ENCODE data around the gene TMEM174.
"Not testable (repeated sequence)": the region's sequence is repeated elsewhere in the genome, so short reads cannot be mapped to it uniquely, and the experiment has no call there.

Gene TMEM174

DNA sequence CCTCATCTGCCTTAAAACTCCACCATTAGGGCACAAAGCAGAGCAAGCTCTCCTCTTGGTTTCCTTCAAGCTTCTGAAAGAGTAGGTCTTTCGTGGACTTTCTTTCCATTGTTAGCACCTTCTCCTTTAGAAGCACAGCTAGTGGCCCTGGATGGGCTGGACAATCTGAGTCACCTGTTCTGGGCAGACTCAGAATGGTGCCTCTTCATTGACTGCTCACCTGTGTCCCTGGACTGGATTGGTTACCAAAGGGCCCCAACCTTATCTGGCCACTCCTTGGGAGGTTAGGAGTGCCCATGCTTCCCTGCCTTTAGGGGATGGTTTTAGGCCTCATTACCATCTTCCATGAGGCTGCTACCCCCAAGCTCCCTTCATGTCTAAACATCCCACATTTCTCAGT lies 23.2 kb downstream of the TMEM174 start:
- DNase-seq (ENCODE audit: low read depth), result no peak

DNA sequence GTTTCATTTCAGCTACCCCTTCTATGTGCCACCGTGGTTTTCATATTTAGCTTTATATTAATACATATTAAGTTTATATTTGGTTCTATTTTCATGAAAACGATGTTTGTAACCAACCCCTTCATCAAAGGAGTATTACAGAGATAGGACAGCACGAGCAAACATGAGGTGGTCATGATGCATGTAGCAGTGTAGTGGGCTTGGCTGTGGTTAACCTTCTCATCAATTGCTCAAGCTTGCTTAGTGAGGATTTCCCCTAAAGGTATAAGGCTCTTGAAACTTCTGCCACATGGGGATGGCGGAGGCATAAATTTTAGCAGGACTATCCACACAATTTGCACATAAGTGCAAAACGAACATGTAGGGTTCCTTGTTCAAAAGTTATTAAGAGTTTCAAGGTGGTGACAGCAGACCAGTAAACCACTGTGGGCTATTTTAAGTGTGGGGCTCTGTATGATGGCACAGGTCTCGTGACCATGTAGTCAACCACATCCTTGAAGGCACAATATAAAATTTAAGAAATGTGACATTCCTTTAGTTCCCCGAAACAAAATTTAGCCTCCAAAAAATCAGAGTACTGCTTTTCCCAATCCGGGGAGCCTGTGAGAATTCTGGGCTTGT lies 24.8 kb downstream of the TMEM174 start:
- no peak for DNase-seq (ENCODE audit: low read depth)

DNA sequence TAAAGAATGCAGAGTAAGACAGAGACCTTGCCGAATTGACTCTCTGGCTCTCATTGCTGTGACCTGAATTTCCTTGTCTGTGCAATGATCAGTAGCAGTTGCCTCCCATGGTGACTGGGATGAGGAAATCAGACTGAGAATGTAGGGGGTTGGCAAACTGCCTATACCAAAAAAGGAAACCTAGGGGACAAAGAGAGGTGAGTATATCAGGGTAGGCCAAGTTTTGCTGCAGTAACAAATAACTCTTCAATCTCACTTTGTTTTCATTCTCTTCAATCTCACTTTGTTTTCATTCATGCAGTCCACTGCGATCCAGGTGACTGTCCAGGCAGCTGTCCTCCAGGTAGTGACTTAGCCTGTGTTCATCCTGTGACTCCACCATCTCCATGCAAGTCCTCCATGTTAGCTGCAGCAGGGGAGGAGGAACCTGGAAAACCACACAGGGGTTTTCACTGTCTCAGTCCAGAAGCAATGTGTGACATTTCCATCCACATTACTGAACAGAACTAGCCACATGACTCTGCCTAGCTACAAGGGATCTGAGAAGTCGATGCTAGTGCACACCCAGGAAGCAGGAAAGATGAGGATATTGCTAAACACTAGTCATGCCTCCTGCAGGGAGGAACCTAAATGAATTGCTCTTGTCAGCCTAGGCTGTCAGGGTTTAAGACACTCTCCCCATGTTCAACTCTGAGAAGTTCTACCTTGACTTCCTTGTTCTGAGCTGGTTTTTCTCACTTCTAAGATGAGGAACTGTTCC lies 26.0 kb downstream of the TMEM174 start:
- no peak for DNase-seq (ENCODE audit: low read depth)

DNA sequence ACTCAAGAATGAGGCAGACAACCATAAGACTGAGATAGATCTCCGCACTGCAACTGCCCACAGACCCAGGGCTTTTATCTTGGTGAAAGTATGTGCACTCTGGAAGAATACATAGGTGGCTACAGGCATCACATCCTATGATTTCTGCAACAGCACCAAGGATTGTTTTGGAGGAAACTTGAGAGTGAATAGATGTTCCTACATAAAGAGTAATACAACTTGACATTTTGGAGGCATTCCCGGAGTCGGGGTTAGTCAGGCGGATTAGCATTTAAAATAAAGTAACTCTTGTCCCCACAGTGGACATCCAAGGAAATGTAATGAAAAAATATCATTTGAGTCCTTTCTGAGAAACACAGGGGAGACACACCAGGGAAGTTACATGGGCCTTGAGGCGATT lies 26.7 kb downstream of the TMEM174 start:
- DNase-seq (ENCODE audit: low read depth), result no peak

DNA sequence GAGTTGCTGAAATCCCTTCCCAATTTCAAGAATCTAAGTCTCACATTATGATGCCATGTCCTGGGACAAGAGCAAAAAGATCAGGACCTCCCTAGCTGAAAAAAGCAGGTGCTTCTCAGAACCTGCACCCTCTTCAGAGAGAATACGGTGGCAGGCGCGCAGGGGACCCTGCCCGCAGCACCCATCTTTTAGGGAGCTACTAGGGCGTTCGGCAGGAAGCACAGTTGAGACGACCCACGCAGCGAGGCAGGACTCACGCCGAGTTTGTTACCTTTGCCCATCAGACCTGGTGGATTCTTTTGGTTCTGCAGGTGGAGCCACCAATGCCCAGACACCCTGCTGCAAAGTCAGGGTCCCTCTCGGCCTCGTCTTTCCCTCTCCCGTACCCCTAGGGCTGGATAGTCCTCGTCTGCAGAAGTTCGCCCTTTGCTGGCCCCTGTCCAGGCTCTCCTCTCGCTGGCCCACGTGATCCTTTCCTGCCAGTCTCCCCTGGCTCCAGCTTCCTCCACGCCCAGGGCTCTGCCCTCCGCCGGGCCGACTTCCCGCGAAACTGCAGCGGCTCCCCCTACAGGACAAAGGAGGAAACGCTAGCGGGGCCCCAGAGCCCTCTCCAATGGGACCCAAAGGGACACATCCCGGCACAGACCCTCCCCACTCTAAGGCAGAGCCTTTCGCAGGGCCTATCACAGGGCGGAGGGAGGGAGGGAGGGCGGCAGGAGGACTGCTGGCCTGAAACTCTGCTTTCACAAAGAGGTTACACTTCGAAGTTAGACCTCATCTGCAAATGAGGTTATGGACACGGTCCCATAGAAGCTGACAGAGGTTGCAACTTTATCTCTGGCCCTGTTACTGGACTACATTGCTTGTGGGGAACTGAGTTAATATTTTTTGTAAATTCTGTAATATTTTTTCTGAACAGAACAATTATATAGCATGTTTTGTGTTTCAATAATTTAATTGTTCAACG lies 28.8 kb downstream of the TMEM174 start:
- peak; percentile 55 for DNase-seq (ENCODE audit: low read depth)

DNA sequence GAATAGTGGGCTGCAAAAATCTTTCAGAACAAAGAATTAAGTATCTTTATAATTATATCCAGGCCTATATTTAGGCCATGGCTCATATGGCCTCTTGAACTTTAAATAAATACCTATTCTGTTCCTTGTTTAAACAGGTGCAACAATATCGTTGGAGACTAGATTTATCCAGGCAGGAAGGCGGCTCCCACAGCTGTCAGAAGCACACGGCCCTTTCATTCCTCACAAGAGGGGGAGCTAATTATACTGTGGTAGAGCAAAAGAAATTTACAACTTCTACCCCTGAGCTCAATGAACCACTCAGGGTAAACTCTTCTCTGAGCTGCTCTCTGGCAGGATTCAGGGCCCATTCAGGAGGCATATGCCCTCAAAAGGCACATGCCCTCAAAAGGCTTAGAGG lies 31.3 kb downstream of the TMEM174 start:
- DNase-seq (ENCODE audit: low read depth), result no peak

DNA sequence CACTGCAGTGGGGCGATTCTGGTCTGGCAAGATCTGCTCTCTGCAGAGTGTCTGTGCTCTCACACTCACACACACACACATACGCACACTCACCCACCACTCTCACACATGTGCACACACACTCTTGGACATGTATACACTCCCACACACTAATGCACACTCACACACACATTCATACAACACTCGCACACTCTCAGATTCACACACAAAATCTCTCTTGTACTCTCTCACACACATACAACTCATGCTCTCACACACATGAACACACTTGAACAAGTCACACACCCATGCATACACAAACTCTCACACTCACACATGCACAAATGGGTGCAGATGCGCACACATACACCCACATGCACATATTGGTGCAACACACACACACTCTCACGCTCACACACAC lies 31.7 kb downstream of the TMEM174 start:
- no peak for DNase-seq (ENCODE audit: low read depth)

DNA sequence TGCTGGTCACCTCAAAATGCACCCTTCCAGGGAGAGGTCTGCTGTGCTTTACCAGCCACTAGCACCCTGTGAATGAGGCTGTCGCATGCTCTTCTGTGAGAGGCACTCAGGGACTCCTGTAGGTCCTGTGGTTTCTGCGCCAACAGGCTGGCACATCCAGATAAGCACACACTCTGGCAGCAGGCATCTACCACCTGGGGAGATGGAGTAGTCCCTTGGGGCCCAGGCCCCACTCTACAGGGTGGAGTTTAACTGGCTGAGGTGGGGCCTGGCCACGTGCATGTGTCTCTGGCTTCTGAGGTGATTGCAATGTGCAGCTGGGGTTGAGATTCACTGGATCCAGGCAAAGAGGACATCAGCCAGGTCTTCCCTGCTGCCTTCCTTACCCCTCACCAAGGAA lies 32.3 kb downstream of the TMEM174 start:
- no peak for DNase-seq (ENCODE audit: low read depth)

DNA sequence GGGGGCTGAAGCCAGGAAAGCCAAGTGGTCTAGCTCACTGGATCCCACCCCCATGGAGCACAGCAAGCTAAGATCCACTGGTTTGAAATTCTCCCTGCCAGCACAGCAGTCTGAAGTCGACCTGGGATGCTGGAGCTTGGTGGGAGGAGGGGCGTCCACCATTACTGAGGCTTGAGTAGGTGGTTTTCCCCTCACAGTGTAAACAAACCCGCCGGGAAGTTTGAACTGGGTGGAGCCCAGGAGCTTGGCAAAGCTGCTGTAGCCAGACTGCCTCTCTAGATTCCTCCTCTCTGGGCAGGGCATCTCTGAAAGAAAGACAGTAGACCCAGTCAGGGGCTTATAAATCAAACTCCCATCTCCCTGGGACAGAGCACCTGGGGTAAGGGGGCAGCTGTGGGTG lies 34.2 kb downstream of the TMEM174 start:
- DNase-seq (ENCODE audit: low read depth), result not testable (repeated sequence)

DNA sequence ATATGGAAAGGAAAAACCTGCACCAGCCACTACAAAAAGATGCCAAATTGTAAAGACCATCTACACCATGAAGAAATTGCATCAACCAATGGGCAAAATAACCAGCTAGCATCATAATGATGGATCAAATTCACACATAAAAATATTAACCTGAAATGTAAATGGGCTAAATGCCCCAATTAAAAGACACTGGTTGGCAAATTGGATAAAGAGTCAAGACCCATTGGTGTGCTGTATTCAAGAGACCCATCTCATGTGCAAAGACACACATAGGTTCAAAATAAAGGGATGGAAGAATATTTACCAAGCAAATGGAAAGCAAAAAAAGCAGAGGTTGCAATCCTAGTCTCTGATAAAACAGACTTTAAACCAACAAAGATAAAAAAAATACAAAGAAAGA lies 36.1 kb downstream of the TMEM174 start:
- not testable (repeated sequence) for DNase-seq (ENCODE audit: low read depth)

DNA sequence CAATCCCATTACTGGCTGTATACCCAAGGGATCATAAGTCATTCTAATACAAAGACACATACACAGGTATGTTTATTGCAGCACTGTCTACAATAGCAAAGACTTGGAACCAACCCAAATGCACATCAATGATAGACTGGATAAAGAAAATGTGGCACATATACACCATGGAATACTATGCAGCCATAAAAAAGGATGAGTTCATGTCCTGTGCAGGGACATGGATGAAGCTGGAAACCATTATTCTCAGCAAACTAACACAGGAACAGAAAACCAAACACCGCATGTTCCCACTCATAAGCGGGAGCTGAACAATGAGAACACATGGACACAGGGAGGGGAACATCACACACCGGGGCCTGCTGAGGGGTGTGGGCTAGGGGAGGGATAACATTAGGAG lies 39.7 kb downstream of the TMEM174 start:
- DNase-seq (ENCODE audit: low read depth), result not testable (repeated sequence)

DNA sequence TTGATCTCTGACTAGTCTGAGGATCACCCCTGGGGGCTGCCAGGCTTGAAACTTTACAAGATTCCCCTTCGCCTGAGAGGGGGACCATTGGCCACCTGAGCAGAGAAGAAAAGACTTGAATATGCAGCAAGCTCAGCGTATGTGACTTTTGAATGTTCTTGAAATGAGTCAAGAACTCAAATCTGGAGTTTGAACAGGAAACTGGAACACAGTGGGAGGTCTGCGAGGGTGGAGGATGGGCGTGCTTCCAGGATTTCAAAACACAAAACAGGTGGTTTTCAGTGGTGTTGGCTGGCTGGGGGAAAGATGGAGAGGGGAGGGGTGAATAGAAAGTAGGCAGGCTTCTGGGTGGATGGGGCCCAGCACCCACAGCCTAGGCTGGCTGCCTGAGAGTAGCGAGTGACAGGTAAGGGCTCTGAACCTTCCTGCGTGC lies 40.6 kb downstream of the TMEM174 start:
- DNase-seq (ENCODE audit: low read depth), result no peak

DNA sequence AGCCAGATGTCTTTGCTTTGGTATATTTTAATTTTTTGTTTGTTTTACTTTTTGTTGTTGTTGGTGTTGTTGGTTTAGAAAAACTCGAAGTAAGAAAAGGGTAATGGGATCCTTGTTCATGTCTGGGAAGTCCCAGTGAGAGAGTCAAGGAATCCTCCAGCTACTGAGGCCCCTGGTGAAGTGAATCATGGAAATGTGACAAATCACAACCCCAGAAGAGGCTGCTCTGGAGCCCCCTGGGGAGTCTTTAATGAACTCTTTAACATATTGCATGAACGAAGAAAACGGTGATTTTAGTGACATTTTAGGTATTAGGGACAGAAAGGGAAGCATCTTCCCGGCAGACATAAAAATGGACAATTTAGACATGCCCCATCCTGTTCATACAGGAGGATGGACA lies 41.3 kb downstream of the TMEM174 start:
- no peak for DNase-seq (ENCODE audit: low read depth)

DNA sequence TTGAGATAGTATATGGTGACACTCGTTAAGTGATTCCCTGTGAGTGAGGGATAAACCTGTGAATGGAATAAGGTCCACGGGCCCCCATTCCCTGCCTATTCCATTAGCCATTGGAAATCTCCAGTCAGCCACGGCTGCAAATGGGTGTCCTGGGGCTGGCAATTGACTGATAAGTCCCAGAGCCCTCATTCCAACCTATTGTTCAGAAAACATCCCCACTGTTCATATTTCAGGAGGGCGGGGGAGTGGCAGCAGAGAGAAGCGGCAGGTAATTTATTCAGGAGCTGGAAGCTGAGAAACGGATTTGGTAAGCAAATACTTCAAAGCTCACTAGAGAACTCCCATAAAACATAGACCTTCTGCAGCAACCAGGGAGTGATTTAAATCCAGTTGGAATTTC lies 42.0 kb downstream of the TMEM174 start:
- no peak for DNase-seq (ENCODE audit: low read depth)

DNA sequence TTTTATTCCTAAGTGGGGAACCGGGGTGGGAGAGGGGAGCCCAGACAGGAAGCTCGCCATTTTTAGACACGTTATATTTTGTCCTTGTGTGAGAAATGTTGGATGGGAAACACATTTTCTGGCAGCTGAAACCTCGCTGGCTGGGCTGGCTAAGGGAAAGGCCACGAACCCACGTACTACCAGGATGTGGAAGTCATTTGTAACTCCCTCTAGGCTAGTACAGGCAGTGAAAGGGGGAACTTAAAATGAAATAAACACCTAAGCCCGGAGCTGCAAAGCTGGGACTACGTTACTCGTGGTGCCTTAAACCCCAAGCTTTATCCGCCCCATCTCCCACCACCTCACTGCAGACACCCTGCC lies 42.5 kb downstream of the TMEM174 start:
- no peak for DNase-seq (ENCODE audit: low read depth)

DNA sequence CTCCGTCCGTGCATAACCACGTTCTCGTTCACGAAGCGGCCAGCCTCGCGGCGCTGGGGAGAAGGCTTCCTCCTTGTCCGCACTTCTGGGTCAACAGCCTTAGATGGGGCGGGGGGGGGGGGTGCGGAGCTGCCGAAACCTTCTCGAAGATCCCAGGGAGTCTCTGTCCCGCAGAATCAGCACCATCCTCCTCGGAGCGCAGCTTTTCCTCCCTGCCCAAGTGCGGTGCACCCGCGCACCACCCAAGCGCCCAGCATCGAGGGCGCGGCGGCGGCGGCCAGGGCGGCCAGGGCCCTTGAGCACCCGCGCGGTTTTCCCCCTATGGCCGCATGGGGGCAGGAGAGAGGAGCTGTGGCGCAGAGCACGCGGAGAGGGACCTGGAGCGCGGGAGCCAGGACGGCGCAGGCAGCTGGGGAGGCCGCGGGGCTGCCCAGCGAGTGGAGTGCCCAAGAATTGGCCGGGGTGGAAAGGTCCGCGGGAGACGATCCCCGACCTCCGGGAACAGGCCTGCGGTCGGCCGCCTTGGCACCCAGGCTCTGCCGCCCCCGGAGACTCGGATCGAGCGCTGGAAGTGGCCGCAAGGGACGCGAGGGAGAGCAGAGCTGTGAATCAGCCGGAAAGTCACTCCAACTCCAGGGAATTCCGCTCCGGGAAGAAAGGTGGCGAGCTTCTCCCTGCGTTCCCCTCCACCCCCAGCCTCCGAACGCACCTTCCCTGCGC lies 43.1 kb downstream of the TMEM174 start:
- no peak for DNase-seq (ENCODE audit: low read depth)

DNA sequence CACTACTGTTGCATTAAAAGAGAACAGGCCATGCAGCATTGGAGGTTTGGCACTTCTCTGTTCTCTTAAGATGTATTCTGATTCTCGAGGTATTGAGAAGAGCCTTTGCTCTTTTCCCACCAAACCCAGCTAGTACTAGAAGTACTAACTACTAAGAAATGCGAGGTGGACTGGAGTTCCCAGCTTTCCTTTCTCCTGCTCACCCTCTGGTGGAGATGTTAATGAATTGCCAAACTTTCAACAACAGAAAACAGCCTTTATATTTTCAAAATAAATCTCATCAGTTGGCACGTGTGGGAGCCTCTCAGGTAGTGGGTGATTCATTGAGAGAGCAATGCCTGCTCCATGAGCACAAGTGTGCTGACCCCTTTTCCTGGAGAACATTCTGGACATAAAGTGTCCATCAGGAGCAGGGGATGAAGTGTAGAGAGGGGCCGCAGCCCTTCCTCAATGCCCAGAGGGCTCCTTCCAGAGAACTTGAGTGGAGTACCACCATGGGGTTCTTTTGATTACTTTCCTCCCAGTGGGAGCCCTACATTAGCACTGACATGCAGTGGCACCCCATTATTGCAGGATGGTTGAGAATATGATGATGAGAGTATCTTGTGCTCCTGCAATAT lies 45.7 kb downstream of the TMEM174 start:
- no peak for DNase-seq (ENCODE audit: low read depth)

DNA sequence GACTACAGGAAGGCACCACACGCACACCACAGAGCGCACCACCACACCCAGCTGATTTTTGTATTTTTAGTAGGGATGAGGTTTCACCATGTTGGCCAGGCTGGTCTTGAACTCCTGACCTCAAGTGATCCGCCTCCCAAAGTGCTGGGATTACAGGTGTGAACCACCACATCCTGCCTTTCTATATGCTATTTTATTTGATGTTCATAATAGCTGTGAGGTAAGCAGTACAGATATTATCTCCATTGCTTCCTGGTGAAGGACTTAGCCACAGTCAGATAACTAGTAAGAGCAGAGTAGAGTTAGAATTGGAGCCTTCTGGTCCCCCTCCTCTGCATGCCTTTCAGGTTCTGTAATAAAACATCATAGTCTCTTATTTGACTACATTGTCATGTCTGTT lies 46.3 kb downstream of the TMEM174 start:
- DNase-seq (ENCODE audit: low read depth), result not testable (repeated sequence)

DNA sequence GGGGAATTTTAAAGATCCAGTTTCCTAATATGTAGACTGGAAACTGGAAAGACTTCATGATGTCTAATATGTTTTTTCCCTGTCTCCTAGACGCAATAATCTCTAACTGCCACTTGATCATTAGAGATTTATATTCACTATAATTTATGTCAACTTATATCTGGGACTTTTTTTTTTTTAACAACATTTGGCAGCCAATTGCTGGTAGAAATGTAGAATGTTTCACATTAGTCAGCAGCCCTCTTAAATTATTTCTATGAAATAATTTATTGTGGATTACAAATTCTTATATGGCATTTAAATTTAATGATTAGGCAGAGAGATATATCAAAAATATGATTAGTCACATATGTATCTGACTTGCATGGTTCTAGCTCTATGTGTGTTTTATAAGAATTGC lies 48.2 kb downstream of the TMEM174 start:
- DNase-seq (ENCODE audit: low read depth), result no peak

DNA sequence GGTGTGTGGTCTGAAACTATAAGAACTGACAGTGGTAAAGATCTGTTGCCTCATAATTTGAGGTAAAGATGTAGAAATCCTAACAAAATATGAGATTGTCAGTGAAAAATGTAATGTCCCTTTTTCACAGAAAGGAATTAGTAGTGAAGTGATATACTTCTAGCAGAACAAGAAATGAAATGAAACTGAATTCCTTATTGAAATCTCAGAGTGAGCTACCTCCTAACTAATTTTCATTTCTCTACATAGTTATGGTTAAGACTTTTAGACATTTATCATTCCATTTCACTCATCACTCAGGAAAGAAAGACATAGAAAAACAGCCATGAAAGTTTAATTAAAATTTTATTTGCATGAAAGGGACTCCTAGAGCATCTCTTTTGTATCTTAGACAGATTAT lies 48.7 kb downstream of the TMEM174 start:
- no peak for DNase-seq (ENCODE audit: low read depth)

DNA sequence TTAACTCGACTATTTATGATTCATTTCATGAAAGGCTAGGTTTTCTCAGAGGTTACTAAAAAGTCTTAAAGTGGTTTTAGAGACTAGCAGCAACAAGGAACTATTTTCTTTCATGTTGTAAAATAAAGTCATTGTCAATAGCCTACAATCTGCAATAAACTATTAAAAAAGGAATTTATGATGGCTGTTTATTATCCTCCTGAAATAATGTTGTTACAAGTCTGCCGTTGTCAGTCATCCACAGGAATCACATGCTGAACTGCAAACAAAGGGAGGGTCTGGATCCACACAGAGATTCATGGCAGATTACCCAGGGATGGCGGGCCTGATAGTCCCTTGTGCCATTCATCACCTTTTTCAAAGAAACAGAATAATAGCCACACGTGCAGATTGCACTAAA lies 49.2 kb downstream of the TMEM174 start:
- no peak for DNase-seq (ENCODE audit: low read depth)
